ENCODE measurements around the gene CRTAC1. TPM values are rescaled to one million over a fixed set of nuclear protein-coding genes. Genes with fewer than 3 reads are reported as not detected.

CRTAC1 gene, protein sequence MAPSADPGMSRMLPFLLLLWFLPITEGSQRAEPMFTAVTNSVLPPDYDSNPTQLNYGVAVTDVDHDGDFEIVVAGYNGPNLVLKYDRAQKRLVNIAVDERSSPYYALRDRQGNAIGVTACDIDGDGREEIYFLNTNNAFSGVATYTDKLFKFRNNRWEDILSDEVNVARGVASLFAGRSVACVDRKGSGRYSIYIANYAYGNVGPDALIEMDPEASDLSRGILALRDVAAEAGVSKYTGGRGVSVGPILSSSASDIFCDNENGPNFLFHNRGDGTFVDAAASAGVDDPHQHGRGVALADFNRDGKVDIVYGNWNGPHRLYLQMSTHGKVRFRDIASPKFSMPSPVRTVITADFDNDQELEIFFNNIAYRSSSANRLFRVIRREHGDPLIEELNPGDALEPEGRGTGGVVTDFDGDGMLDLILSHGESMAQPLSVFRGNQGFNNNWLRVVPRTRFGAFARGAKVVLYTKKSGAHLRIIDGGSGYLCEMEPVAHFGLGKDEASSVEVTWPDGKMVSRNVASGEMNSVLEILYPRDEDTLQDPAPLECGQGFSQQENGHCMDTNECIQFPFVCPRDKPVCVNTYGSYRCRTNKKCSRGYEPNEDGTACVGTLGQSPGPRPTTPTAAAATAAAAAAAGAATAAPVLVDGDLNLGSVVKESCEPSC
- not detected in 2 replicates for total RNA-seq

DNA sequence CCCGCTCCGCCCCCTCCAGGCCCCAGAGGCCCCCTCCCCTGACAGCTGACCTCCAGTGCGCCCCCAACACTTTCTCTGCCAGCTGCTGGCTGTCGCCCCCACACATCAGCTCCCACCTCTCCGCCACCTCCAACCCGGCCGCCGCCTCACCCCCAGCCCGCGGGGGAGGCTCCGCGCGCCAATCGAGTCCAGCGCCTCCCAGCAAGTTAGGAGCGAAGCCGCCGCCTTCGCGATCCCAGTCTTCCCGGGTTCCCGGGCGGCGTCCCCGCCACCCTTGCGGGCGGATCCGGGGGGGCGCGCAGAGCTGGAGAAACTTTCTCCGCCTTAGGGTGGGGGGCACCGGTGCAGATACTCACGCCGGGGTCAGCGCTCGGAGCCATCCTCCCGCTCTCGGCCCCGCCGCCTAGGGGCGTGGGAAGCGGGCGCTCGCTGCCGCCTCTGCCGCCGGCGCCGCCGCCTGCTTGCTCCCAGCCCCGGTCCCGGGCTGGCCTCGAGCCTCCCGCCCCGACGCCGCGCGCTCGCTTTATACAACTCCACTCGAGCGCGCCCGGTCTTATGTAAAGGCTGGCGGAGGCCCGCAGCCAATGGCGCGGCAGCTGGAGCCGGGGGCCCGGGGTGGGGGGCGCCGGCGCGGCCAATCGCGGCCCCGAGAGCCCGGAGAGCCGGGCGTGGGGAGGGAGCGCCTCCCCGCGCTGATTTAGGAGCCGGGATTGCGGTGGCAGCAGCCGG lies at the start of gene CRTAC1:
CRTAC1 (minus strand) TSS at position 529 of the 729 bp plus-strand sequence; CDS start at position 380, 149 bp downstream.
- intact Hi-C loops (cut with micrococcal nuclease): no loop called here

DNA sequence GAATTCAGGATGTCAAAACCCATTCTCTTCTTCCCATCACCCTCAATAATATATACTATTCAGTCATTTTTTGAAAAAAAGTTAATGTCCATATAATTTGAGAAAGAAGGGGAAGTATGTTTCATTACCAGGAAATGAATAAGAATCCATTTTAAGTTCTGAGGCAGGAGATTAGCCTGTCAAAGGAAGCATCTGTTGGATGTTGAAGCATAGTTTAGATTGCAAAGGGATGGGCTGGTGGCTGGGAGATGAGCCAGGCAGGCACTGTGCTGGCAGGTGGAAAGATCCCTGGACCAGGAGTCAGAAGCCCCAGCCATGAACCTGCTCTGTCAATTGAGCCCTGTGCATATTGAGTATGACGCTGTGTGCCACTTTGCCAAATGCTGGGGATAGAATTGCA lies 48.4 kb upstream of the CRTAC1 start:
- intact Hi-C loops (cut with micrococcal nuclease): no loop called here

DNA sequence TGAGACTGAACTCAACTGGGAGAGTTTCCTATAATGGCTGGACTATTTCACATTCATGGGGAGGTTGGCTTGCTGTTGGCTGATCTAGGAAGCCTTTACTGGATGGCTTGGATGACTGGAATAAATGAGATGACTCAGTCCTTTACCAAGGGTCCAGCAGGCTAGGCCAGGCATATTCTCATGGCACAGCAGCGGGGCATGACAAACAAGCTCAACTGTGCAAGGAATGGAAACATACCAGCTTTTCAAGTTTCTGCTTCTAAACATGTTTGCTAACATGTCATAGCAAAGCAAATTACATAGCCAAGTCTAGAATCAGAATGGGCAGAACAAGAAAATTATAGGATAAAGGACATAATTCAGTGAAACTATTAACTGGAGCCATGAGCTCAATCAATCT lies 46.8 kb upstream of the CRTAC1 start:
- intact Hi-C loops (cut with micrococcal nuclease): no loop called here

DNA sequence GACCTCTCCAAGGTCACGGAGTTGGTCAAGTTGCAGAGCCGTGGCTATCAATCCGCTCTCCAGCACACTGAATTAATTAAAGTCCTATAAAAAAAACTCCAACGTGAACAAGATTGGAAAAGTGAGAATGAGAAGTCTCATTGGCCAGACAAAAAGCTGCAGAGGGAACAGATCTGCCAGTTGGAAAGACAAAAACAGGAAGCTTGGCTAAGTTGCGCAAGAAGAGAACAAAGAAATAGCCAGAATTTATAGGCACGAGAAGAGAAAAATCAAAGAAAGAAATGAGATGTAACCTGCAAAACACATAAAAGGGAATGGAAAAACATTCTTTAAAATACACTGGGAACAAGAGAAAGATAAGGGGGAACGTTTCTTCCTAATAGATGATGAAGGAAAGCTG lies 45.7 kb upstream of the CRTAC1 start:
- intact Hi-C loops (cut with micrococcal nuclease): no loop called here

DNA sequence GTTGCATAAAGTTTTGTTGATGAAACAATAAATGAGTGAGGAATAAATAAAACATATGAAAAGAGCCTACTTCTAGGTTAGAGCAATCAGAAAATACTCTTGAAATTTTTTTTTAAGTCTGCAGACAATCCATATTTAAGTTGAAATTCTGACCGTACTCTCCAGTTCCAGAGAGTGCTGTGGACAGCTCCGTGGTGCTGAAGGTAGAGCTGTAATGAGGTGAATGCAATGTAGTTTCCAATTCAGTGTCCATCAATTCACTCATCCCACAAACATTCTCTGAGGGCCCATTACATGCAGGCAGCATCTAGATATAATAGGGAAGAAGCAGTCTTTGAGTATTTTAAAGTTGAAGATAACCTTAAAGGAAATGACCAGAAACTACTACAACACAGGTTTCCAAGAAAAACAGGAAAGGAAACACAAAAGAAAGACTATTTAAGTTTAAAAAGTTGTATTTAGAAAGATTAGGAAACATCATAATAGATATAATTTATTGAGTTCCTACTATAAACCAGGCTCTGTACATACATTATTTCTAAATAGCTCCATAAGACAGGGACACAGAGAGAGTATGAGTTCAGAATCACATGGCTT lies 44.0 kb upstream of the CRTAC1 start:
- intact Hi-C loops (cut with micrococcal nuclease): no loop called here

DNA sequence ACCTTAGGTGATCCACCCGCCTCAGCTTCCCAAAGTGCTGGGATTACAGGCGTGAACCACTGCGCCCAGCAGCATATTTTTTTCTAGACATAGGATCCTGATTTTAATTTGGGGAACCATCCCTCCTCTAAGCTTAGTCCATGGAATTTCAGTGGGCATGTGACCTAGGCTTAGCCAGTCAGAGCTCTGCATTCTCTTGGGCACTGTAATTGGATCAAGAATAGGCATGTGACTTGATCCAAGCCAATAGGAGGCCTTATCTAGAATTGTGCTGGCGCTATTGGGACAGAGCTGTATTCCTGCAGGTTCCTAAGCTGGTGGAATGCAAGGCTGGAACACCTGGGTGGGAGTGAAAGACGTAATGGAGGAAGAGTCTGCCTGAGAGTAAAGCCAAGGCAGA lies 36.7 kb upstream of the CRTAC1 start:
- intact Hi-C loops (cut with micrococcal nuclease): no loop called here

DNA sequence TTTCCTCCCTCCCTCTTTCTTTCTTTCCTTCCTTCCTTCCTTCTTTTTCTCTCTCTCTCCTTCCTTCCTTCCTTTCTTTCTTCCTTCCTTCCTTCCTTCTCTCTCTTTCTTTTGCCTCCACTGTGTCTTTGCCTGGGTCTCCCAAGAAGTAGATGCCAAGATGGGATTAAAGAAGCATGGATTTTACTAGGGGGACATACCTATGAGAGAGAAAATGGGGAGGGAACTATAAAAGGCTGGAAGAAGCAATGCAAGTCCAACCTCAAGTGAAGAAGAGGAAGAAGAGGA lies 33.3 kb upstream of the CRTAC1 start:
- intact Hi-C loops (cut with micrococcal nuclease): no loop called here

DNA sequence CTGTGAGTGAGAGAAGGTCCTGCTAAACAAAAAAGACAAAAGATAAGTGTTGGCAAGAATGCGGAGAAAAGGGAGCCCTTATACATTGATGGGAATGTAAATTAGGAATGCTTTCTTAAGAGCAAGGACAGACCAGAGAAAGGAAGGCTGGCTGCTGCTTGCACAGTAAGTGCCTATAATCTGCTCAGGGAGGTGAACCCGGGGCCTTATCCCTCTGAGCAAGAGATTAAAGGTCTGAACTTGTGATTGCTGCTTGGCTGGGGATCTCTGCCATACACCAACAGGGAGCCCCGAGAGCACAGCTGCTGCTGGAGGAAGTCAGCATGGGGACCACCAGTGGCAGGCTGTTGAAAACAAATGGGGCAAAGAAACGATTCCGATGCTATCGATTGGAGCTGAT lies 32.0 kb upstream of the CRTAC1 start:
- intact Hi-C loops (cut with micrococcal nuclease): no loop called here

DNA sequence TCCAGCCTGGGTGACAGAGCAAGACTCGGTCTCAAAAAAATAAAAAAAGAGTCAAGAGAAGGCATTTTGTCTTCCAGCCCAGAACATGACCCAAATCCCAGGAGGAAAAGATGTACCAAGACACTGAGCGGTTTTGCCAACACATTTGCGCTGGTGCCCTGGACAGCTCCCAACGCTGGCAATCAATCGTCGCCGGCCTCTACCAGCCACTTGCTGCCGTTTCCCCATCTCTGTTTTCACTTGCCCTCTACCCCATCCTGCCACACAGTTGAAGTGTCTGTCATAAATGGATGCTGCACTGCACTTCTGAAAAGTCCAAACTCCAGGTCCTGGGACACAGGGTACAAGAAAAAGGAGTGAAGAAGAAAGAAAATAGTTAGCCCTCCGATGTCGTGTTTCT lies 29.7 kb upstream of the CRTAC1 start:
- intact Hi-C loops (cut with micrococcal nuclease): no loop called here

DNA sequence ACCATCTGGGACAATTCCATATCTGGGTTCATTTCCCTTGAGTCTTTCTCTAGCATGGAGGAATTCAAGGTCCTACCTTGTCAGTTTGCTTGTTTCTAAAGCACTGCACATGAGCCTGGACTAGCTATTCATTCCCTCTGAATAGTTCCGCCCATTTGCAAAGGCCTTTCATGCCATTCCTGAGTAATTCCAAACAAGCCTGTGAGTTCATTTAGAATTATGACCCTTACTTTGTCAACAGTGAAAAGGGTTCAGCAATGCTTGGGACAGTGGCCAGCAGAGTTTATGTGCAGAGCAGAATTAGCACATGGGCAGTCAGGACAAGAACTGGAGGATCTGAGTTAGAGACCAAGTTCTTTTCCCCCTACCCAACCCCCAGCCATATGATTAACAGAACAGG lies 27.9 kb upstream of the CRTAC1 start:
- intact Hi-C loops (cut with micrococcal nuclease): no loop called here

DNA sequence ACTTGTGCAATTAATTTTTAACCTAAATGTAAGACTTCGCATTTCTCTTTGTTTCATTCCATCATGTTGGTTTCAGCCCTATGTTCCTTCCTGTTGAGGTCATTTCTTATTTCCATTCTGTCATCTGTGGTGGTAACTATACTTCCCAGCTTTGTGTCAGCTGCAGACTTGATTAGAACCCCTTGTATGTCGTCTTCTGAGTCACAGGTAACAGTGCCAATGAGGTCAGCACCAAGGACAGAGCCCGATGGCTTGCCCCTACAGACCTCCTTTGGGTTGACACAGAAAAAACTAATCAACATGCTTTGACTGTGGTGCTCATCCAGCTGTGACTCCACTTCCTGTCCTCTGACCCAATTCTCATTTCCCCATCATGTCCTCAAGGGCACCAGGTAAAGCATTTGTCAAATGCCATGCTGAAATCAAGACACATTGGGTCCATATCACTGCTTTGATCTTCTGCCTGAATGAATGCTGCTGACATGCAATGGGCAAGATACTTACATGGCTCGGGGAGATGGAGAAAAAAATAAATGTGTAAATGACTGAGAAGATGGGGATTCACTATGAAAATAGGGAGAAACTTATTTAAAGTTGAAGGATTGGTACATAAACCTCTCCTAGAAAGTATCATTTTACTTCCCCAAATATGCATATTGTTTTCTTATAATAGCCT lies 25.6 kb upstream of the CRTAC1 start:
- intact Hi-C loops (cut with micrococcal nuclease): no loop called here

DNA sequence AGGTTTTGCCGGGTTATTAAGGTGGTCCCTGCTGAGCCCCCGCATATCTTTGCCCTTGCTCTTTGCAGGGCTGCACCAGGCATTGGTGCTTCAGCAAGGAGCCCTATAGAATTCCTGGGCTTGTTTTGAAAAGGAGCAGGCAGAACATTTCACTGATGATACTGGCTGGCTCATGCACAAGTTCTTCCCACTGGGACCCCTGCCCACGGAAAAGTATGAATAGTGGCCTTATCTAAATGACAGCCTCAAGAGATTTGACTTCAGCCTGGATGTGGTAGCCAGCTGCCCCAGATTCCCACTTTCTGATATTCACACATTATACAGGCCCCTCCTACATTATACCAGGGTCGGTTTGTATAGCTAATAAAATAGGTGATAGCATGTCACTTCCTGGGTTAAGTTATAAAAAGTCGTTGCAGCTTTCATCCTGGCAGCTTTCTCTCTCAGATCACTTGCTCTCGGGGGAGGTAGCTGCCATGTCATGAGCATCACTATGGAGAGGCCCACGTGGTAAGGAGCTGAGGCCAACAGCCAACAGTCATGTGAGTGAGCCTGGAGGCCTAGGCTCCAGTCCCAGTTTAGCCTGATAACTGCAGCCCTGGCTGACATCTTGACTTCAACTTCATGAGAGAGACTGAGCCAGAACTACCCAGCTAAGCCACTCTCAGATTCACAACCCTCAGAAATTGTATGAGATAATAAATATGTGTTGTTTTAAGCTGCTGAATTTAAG lies 16.8 kb upstream of the CRTAC1 start:
- intact Hi-C loops (cut with micrococcal nuclease): no loop called here

DNA sequence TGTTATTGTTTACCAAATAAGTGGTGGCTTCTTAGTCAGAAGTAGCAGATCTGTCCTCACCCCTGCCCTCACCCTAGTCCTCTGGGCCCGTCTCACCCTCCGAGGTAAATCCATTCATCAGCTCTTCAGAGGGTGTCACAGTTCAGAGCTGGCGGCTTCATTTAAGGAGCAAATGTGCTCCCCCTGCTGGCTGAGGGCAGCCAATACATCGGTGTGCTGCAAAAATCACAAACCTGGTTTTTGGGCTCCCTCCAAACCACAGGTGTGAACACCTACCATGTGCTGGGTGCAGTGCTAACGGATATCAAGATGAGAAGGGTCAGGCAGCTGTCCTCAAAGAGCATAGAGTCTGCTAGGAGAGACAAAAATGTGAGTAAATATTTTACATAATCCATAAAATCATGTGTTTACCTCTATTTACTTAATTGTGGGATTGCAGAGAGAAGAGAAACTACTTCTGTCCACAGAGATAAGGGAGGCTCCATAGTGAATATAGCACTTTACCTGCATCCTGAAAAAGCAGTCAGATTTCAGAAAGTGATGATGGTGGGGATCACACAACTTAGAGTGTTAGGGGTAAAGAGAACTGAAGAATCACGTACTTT lies 15.5 kb upstream of the CRTAC1 start:
- intact Hi-C loops (cut with micrococcal nuclease): loop anchor here (1.0 kb wide), 2 partner anchors 132 to 345 kb away; no protein-coding TSS in a partner anchor

DNA sequence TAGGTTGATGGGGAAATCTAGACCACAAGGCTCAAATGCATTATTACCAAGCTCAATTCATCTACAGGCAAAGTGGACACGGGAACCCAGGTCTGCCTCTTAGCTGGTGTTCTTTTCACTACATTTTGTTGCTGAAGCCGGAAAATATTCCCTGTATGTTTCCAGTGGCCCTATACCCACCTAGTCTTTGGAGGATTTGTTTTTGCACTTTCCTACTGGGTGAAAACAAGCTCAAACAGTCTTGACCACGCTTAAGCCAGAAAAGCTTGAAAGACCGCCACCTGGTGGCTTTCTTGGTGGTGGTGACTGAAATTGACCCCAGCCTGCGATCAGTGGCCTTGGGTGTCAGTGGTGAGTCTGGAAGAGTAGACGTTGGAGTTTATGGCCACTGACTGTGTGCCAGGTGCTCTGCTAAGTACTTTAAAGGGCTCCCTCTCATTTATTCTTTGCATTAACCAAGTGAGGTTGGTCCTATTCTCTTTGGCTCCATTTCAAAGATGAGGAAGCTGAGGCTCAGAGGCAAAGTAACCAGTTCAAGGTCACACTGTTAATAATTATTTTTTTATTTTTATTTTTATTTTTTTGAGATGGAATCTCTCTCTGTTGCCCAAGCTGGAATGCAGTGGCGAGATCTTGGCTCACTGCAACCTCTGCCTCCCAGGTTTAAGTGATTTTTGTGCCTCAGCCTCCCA lies 11.1 kb upstream of the CRTAC1 start:
- intact Hi-C loops (cut with micrococcal nuclease): loop anchor here (1.0 kb wide), 1 partner anchor 127 kb away; no protein-coding TSS in a partner anchor

DNA sequence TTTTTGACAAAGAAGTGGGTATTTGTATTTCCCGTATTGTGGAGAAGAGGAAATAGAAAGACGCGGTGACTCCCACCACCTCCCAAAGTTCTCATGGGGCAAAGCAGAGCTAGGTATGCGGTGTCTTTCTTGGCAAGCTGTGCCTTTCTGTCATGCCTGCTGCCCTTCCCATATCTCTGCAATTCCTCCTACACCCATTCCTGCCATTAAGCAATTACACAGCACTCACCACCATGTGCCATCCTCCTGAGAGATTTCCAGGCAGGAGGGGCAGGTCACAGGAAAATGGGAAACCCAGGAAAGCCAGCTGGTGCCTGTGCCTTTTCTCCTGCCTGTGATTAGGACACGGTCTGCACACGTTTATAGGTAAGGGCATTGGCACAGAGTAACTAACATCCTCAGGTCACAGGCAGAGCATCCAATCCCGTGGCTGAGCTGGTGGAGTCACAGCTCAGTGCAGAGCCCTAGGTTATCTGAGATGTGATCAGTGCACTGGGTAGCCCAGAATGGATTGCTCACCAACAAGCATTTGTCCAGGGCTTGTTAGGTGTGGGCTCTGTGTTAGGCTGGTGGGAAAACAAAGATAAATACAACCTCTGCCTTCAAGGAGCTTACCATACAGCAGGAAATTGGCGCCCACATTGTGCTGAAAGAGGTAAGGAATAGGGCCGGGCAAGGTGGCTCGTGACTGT lies 9.4 kb upstream of the CRTAC1 start:
- intact Hi-C loops (cut with micrococcal nuclease): no loop called here

DNA sequence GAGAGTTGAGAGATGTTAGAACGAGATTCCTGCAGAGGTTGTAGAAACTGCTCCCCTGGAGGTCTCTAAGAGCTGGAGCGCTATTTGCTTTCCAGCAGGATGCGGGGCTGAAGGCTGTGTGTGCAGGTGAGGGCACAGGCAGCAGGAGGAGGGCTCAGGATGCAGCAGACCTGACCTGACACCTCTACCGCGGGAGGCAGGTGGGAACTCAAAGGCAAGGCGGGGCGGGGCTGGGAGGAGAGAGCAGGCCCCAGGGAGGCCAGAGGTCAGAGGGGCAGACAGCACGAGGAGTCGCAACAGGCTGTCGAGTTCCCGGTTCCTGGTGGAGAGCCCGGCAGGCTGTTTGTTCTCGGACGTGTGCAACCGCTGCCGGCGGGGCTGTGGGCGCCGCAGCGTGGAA lies 7.9 kb upstream of the CRTAC1 start:
- intact Hi-C loops (cut with micrococcal nuclease): no loop called here

DNA sequence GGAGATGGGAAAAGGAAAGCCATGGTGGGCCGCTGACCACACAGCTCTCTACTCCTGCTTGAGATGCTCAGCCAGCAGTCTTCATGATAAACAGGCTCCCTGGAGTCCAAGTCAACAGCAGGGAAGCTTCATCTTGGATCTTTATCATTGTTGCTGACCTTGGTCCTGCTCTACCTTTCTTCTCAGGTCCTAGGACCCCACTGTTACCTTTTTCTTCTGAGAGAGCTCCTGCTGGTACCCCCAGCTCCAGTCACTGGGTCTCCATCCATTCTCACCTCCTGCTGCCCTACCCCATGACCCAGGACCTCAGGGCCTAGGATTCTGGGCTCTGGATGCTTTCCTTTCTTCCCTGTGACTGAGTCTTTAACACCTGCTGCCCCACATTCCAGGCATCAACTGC lies 5.2 kb upstream of the CRTAC1 start:
- intact Hi-C loops (cut with micrococcal nuclease): no loop called here

DNA sequence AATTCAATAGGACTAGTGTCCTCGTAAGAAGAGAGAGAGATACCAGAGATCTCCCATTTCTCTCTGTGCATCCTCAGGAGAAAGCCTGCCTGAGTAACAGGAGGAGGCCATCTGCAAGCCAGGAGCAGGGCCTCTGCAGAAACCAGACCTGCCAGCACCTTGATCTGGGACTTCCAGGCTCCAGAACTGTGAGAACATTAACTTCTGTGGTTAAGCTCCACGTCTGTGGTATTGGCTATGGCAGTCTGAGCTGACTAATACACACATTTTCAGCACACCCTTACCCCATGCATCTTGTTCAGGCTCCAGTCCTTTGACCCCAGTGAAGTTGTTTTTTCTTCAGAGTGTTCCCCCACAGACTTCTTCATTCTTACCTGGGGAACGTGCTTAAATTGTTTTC lies 3.1 kb upstream of the CRTAC1 start:
- intact Hi-C loops (cut with micrococcal nuclease): no loop called here

DNA sequence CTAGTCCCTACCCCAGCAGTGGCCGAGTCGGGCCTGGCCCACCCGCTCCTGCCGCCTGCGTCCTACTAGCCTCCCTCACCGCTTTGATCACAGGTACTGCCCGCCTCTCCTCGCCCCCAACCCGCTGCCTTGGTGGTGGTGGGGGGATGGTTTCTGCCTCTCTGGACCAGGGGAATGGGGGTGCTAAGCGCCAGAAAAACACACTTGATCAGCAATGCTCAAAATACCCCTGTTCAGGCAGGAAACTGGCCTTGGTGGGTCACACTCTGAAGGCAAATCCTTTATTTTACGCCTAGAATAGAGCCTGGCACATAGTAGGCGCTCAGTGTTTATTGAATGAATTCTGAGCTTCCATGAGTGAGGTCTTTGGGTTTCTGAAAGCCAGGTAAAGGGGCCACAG lies 1.0 kb upstream of the CRTAC1 start:
- intact Hi-C loops (cut with micrococcal nuclease): no loop called here

Measured in T-helper 1 cell treated with Interleukin-12 subunit alpha and Interleukin-12 subunit beta and Interleukin-4 antibody, amounts not matched to agents 30 ng/mL and 1 ng/mL, for 36 hours (primary cell).